SIG-M5 (cell line): ENCODE results near the gene PGPEP1.

Source experiments
- DNase-seq: peaks from one replicate; lab custom pipeline; 2025; lab: John Stamatoyannopoulos, UW

Gene PGPEP1

GRCh38 chr19:18340190-18340989 is at the start of gene PGPEP1:
Gene PGPEP1, plus strand, starts transcription at chr19:18340598. Its CDS starts 84 bp downstream, at chr19:18340682.
- DNase-seq = no peak

GRCh38 chr19:18291019-18291524 is 49.3 kb upstream of the PGPEP1 start:
- no peak for DNase-seq

- no peak for DNase-seq
Observed at GRCh38 chr19:18291590-18292461, 48.6 kb upstream of the PGPEP1 start.

GRCh38 chr19:18292462-18292809 is 48.0 kb upstream of the PGPEP1 start:
- no peak for DNase-seq

GRCh38 chr19:18292810-18293641 is 47.4 kb upstream of the PGPEP1 start:
- no peak for DNase-seq

GRCh38 chr19:18293642-18294466 is 46.5 kb upstream of the PGPEP1 start:
- no peak for DNase-seq

- DNase-seq = no peak
Observed at GRCh38 chr19:18294467-18294864, 45.9 kb upstream of the PGPEP1 start.

GRCh38 chr19:18295034-18295451 is 45.4 kb upstream of the PGPEP1 start:
- no peak for DNase-seq

- no peak for DNase-seq
Observed at GRCh38 chr19:18297308-18297707, 43.1 kb upstream of the PGPEP1 start.

GRCh38 chr19:18298601-18299000 is 41.8 kb upstream of the PGPEP1 start:
- no peak for DNase-seq

- DNase-seq = no peak
Observed at GRCh38 chr19:18299654-18300053, 40.7 kb upstream of the PGPEP1 start.

- no peak for DNase-seq
Observed at GRCh38 chr19:18300930-18301717, 39.3 kb upstream of the PGPEP1 start.

GRCh38 chr19:18301718-18302111 is 38.7 kb upstream of the PGPEP1 start:
- no peak for DNase-seq

- DNase-seq = no peak
Observed at GRCh38 chr19:18304208-18304457, 36.3 kb upstream of the PGPEP1 start.

- DNase-seq = no peak
Observed at GRCh38 chr19:18304458-18305310, 35.7 kb upstream of the PGPEP1 start.

GRCh38 chr19:18306209-18306887 is 34.0 kb upstream of the PGPEP1 start:
- DNase-seq = no peak

- DNase-seq = no peak
Observed at GRCh38 chr19:18306888-18307260, 33.5 kb upstream of the PGPEP1 start.

- DNase-seq = no peak
Observed at GRCh38 chr19:18307271-18307681, 33.1 kb upstream of the PGPEP1 start.
